ENCODE measurements around the gene ATAT1. TPM values are rescaled to one million over a fixed set of nuclear protein-coding genes. Genes with fewer than 3 reads are reported as not detected.

Gene ATAT1
- total and polyA plus RNA-seq, 9 of the 15 experiments (the other 6 are each of a cell fraction or from before 2014, with no cell fraction given): 0.65 to 5.8 (median 1.6) TPM

DNA sequence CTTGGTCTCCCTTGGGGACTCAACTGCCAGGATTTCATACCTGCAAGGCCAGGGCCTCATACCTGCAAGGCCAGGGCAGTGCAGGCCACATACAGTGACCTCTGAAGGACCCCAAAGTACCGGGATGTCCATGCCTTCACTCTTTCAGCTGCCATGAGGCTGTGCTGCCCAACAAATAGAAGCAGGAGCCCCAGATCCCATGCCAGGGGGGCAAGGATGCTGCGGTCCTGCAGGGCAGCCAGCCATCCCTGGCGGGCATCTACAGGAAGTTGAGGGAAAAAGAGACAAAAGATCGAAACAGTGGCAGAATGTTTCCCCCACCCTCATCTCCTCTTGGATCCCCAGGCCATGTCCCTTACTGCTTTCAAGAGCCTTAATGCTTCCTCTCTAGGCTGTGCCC, 63.3 kb downstream of the ATAT1 start (continued):
- TF ChIP-seq U2AF2 (optimal IDR thresholded peaks at IDR 0.05; ENCODE audit: low read depth, low read length): no peak
- no peak for TF ChIP-seq TAL1 (IDR thresholded peaks at IDR 0.05)
- TF ChIP-seq JUNB (CRISPR knock-in tag; conservative IDR thresholded peaks at IDR 0.05): no peak
- no peak for TF ChIP-seq FOXM1 (IDR thresholded peaks at IDR 0.05; ENCODE audit: low read depth)
- no peak for TF ChIP-seq FOXM1 (CRISPR knock-in tag; IDR thresholded peaks at IDR 0.05; ENCODE audit: low read depth)
- TF ChIP-seq STAT5B (CRISPR knock-in tag; IDR thresholded peaks at IDR 0.05): no peak
- no peak for TF ChIP-seq HNRNPL (IDR thresholded peaks at IDR 0.05; ENCODE audit: low read depth, low read length)
- TF ChIP-seq DMBX1 (CRISPR knock-in tag; IDR thresholded peaks at IDR 0.05; ENCODE audit: borderline replicate concordance): no peak
- TF ChIP-seq RUNX1 (IDR thresholded peaks at IDR 0.05; ENCODE audit: low read depth): 0 out of 2 replicates have a peak, but pooled peaks have one; percentile 25
- TF ChIP-seq, protein P1, sequence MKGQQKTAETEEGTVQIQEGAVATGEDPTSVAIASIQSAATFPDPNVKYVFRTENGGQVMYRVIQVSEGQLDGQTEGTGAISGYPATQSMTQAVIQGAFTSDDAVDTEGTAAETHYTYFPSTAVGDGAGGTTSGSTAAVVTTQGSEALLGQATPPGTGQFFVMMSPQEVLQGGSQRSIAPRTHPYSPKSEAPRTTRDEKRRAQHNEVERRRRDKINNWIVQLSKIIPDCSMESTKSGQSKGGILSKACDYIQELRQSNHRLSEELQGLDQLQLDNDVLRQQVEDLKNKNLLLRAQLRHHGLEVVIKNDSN (CRISPR knock-in tag; IDR thresholded peaks at IDR 0.05): no peak
- no peak for TF ChIP-seq TEAD2 (tag; IDR thresholded peaks at IDR 0.05)
- peak; percentile 29; the same call in 1 of the 2 replicates for TF ChIP-seq ZFX (CRISPR knock-in tag; IDR thresholded peaks at IDR 0.05)
- TF ChIP-seq, protein P2, sequence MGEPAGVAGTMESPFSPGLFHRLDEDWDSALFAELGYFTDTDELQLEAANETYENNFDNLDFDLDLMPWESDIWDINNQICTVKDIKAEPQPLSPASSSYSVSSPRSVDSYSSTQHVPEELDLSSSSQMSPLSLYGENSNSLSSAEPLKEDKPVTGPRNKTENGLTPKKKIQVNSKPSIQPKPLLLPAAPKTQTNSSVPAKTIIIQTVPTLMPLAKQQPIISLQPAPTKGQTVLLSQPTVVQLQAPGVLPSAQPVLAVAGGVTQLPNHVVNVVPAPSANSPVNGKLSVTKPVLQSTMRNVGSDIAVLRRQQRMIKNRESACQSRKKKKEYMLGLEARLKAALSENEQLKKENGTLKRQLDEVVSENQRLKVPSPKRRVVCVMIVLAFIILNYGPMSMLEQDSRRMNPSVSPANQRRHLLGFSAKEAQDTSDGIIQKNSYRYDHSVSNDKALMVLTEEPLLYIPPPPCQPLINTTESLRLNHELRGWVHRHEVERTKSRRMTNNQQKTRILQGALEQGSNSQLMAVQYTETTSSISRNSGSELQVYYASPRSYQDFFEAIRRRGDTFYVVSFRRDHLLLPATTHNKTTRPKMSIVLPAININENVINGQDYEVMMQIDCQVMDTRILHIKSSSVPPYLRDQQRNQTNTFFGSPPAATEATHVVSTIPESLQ (CRISPR knock-in tag; IDR thresholded peaks at IDR 0.05): no peak
- no peak for TF ChIP-seq NR4A1 (CRISPR knock-in tag; IDR thresholded peaks at IDR 0.05)
- TF ChIP-seq NR4A1 (tag; IDR thresholded peaks at IDR 0.05): no peak
- TF ChIP-seq EWSR1 (IDR thresholded peaks at IDR 0.05; ENCODE audit: borderline replicate concordance, low read depth, partially characterized antibody): no peak
- TF ChIP-seq SETDB1 (IDR thresholded peaks at IDR 0.05; ENCODE audit: low read length): no peak
- 0 out of 2 replicates have a peak, but pooled peaks have one; percentile 60 for TF ChIP-seq CBFB (CRISPR knock-in tag; IDR thresholded peaks at IDR 0.05)
- TF ChIP-seq, protein P3, sequence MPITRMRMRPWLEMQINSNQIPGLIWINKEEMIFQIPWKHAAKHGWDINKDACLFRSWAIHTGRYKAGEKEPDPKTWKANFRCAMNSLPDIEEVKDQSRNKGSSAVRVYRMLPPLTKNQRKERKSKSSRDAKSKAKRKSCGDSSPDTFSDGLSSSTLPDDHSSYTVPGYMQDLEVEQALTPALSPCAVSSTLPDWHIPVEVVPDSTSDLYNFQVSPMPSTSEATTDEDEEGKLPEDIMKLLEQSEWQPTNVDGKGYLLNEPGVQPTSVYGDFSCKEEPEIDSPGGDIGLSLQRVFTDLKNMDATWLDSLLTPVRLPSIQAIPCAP (CRISPR knock-in tag; IDR thresholded peaks at IDR 0.05; ENCODE audit: borderline replicate concordance): no peak
- TF ChIP-seq NBN (IDR thresholded peaks at IDR 0.05; ENCODE audit: low read depth): no peak
- TF ChIP-seq, protein P4, sequence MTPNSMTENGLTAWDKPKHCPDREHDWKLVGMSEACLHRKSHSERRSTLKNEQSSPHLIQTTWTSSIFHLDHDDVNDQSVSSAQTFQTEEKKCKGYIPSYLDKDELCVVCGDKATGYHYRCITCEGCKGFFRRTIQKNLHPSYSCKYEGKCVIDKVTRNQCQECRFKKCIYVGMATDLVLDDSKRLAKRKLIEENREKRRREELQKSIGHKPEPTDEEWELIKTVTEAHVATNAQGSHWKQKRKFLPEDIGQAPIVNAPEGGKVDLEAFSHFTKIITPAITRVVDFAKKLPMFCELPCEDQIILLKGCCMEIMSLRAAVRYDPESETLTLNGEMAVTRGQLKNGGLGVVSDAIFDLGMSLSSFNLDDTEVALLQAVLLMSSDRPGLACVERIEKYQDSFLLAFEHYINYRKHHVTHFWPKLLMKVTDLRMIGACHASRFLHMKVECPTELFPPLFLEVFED (CRISPR knock-in tag; conservative IDR thresholded peaks at IDR 0.05): no peak
- no peak for TF ChIP-seq ZNF551 (CRISPR knock-in tag; IDR thresholded peaks at IDR 0.05)
- no peak for TF ChIP-seq PHF8 (IDR thresholded peaks at IDR 0.05; ENCODE audit: borderline replicate concordance, low read length)
- TF ChIP-seq ZC3H4 (CRISPR knock-in tag; IDR thresholded peaks at IDR 0.05; ENCODE audit: borderline replicate concordance): 0 out of 2 replicates have a peak, but pooled peaks have one; percentile 21
- no peak for TF ChIP-seq GTF2A2 (tag; IDR thresholded peaks at IDR 0.05)

All from K562 (cell line).